Central memory CD4-positive, alpha-beta T cell (primary cell): ENCODE data around the gene SORCS2.

Experiments used
- DNase-seq: peaks from one replicate; pipeline ENCODE4 v3.0.0; 2022

SORCS2 gene

GRCh38 chr4:7330031-7330596 lies 137.8 kb downstream of the SORCS2 start:
- DNase-seq, result no peak

- no peak for DNase-seq
Observed at GRCh38 chr4:7330811-7331681, 138.7 kb downstream of the SORCS2 start.

DNA sequence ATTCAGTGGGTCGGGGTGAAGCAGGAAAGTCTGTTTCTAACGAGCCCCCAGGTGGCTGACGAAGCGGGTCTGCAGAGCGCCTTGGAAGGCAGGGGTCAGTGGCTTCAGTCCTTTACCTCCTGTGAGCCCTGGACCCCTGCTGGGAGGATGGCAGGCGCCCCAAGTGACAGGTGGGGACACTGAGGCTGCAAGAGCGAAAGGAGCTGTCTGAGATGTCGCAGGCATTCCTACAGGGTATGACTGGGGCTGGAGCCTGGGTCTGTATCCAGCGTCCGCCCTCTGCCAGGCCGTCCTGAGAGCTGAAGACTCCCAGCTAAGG lies 139.3 kb downstream of the SORCS2 start:
- DNase-seq, result no peak

DNA sequence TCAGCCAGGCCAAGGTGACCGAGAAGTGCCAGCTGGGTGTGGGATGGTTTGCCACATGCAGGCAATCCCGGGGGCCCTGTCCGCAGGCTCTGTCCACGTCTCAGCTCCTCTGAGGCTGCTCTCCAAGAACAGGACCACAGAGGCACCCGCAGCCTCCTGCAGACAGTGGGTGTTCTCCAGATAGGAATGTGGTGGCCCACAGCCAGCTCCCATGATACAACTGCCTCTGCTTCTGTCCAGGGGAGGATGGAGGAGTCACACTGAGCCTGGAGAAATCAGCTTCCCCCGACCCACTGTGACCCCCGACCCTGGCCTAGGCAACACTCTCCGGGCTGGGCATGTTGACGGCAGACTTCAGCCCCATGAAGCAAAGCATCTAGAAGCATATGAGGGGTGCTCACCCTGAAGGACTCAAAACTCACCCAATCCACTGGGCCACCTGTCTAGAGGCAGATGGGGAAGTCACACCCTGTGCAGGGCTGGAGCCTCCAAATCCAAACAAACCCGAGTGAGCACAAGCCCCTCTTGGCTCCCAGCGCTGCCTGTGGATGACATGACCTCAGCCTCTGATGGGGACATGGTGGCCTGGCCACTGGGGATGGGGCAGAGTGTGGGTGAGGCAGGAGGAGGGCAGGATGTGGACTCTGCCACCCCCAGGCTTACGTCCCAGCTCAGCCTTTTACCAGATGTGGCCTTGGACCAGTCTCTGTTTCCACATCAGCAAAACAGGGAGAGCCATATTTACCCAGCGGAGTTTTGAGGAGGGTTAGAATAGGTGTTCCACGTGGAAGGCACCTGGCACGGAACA lies 140.1 kb downstream of the SORCS2 start:
- no peak for DNase-seq

DNA sequence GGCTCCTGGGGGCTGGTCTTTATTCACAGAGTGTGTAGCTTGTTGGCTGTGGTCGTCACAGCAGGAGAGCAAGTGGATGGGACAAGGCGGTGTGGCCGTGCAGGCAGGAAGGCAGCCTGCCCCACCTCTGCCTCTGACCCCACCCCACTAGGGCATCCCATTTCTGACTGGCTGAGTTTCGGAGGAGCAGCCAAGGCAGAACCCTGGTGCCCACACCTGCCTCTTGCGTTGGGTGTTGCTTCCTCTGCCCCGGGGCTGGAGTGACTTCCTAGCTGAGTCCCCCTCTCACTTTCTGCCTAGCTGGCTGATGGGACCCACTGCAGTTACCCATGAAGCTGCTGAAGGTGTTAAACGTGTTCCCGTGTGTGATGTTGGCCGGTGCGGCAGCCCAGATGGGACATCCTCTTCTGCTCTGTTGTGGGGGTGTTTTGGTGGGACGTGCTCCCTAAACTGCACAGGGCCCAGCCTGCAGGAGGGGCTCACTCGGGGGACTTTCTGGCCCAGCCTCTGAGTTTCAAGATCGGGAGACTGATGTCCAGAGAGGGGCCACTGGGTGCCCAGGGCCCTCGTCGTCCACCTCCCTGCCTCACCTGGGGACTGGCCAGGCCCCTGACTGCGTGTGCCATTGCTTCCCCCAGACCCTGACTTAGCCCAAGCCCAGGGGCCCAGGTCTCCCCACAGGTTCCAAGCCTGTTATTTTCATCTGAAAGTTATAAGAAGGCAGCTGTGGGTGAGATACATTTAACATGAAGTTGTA lies 140.9 kb downstream of the SORCS2 start:
- DNase-seq, result no peak

GRCh38 chr4:7333801-7334421 lies 141.6 kb downstream of the SORCS2 start:
- DNase-seq, result no peak

- no peak for DNase-seq
Observed at GRCh38 chr4:7334521-7335275, 142.4 kb downstream of the SORCS2 start.

DNA sequence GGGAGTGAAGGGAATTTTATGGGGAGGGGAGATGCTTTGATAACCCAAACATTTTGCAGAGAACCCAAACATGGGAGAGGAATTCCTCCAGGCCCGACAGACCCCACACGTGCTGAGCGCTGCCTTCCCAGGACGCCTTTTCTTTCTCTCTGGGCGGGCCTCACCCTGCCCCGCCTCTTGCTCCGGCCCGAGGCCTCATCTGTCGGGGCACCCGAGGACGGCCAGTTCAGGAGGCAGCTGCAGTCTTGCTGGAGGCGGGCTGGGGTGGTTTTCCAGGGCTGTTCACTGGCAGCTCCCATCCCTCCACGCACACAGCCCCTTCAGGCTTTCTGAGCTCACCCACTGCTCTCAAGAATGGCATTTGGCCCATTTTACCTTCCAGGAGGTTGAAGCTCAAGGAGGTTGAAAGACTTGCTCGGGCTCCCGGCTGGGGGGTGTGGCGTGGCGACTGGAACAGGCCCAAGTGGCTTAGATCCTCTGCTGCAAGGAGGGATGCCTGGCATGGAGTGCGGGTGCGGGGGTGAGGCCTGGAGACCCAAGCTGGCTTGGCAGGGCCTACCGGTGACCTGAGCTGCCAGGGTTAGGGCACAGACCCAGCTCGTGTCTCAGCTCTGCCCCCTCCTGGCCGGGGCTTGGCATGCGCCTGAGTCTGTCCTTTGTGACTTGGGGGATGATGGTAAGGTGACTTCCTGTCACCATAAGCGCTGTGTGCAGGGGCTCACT lies 143.2 kb downstream of the SORCS2 start:
- DNase-seq, result peak; percentile 13

DNA sequence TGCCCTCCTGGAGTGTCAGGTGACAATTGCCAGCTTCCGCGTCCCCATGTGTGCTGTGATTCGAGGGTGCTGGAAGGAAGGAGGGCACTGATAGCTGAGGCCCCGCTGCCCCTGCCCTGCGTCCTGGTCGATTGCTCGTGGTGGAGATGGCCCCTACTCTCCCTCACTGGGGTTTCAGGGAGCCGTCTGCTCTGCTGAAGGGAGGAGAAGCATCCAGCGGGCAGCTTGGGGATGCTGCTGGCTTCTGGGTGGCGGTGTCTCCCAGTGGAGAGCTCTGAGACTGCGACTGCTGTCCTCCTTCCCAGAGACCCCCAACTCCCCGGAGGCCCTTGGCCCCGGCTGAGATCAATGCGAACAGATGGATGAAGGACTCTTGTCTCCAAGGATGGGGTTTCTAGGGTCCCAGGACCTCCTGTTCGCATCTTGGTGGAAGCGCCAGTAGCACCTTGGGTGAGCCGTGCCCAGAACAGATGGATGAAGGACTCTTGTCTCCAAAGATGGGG lies 143.8 kb downstream of the SORCS2 start:
- DNase-seq, result no peak

DNA sequence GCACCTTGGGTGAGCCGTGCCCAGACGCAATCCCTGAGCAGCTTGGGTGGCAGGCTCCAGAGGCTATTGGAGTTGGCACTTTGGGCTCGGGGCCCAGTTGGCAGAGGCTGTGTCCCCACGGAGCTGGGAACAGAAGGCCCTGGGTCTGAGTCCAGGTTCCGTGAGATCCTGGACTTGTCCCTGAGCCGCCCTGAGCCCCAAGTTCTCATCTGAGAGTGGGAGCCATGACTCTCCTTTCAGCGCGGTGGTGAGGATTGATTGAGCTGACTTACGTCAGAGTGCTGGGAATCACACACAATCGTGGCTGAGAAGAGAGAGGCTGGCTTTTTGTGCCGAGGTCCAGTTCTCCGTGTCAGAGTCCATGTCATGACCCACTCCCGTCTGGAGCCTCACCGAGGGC lies 144.4 kb downstream of the SORCS2 start:
- DNase-seq, result no peak

DNA sequence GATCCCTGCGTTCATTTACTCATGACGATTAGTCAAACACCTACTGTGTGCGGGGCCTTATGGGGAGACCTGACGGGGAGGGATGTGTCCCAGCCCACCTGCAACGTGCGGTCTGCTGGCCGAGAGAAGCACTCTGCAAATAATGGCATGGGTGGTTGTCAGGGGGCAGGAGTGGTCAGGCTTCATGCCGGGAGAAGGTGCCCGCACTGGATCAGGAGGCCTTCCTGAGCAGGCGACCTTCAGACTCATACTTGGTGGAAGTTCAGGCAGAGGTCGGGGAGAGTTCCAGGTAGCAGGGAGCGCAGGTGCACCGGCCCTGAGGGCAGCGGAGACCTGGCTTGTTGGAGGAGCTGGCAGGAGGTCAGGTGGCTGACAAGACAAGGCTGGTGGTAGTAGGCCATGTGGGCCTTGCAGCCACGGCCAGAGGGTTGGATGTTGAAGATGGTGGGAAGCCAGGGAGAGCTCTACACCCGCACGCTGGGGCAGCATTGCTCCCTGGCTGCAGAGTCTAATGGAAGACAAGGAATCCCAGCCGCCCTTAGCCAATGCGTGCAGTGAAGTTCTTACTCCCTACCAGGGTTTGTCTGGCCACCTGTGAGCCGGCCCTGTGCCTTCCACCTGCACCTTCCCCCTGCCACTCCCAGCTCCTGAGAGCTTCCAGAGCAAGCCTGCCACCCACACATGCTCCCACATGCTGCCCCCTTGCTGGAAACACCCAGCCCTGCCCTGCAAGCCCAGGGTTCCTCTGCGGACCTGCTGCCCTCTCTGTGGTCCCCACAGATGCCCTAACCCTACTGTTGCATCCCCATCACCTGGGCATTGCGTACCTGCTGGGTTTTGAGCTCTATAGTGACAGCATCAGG lies 145.1 kb downstream of the SORCS2 start:
- no peak for DNase-seq

GRCh38 chr4:7338059-7338452 lies 145.7 kb downstream of the SORCS2 start:
- DNase-seq, result no peak

GRCh38 chr4:7338876-7339623 lies 146.7 kb downstream of the SORCS2 start:
- DNase-seq, result no peak

DNA sequence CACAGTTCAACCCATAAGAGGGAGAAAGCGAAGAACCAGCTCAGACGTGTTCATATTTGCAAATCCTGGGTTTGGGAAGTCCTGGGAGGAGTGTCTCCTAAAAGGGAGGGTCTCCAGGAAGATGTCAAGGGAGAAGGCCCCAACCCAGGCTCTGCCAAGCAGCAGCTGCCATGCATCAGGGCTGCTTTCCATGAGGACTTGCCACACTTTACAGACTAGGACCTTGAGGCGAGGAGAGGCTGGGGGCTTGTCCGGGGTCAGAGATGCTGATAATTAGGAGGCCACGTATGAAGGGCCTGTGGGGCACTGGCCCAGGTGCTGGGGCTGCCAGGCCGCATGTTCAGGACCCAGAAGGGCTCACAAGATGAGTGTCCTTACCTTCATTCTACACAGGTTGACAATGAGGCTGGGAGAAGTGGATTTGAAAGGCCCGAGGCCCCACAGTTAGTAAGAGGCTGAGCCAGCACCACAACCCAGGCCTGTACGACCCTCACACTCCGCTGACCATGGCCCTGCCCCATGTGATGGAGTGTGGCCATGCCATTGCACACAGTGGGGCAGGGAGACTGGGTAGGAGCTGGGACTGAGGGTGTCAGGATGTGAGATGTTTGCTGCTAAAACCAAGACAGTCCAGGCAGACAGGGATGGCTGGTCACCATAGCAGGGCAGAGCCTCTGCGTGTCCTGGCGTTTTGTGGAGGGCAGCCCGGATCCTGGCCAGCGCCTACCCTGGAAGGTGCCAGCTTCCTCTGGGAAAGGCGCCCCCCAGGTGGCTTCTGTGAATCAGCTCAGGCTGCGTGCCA lies 147.6 kb downstream of the SORCS2 start:
- DNase-seq, result no peak

DNA sequence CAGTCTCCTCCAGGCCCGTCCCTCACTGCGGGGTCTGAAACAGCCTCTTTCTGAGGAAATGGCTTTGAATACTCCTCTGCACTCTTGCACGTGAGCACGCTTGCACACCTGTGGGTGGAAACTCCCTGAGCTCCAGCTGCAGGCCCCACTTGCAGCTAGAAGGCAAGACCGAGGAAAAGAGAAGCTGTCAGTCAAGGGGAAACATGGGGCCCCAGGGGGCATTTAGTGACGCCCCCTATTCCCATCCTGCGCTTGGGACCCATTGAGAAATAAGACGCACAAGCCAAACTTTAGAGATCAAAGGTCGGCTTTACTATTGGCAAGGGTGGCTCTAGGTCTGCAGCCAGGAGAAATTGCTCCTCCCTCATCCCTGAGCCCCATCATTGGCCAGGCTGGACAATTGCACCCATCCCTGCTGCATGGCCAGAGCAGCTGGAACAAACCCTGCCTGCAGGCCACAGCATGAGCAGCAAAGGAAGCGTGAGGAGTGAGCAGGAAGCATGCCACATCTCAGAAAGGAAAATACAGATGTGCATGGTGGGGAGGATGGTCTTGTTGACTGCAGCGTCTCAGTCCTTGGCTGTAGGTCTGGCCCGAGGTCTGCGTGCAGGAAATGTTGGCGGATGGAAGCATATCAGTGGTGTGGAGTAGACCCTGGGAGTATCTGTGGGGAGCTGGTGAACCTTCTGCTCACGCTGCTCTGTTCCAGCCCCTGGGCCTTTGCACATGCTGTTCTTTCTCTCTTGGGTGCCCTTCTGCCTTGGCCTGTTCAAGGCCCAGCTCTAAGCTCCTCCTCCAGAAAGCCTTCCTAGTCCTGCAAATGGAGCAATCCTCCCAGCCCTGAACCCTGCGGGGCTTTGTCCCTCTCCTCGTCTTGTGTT lies 148.5 kb downstream of the SORCS2 start:
- DNase-seq, result no peak

DNA sequence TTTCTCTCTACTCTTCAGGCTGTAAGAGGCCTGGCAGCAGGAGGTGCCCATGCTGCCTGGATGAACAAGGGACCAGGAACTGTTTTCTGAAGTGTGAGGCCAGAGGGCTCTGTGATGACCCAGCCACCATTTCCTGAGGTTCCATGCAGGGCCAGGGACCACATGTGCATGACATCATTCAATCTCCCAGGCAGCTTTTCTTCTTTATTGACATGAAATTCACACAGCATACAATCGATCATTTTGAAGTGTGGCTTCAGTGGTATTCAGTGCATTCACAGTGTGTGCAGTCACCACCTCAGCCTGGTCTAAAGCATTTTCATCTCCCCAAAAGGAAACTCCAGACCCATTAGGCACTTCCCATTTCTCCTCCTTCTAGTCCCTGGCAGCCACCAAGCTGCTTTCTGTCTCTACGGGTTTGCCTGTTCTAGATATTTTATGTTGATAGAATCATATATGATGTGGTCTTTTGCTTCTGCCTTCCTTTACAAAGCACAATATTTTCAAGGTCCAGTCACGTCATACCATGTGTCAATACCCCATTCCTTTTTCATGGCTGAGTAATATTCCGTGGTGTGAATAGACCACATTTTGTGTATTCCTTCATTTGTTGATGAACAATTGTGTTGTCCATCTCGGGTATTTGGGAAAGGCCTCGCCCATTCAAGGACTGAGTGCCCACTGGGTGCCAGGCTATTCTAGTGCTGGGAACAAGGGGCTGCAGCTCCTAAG lies 149.3 kb downstream of the SORCS2 start:
- DNase-seq, result no peak
